ENCODE results near the gene CASP8AP2. TPM values are rescaled to one million over a fixed set of nuclear protein-coding genes. Genes with fewer than 3 reads are reported as not detected.
"Not testable (repeated sequence)": the region's sequence is repeated elsewhere in the genome, so short reads cannot be mapped to it uniquely, and the experiment has no call there.

Gene CASP8AP2
- total and polyA plus RNA-seq, 8 donors = 3.0 to 9.3 (median 5.1) TPM

DNA sequence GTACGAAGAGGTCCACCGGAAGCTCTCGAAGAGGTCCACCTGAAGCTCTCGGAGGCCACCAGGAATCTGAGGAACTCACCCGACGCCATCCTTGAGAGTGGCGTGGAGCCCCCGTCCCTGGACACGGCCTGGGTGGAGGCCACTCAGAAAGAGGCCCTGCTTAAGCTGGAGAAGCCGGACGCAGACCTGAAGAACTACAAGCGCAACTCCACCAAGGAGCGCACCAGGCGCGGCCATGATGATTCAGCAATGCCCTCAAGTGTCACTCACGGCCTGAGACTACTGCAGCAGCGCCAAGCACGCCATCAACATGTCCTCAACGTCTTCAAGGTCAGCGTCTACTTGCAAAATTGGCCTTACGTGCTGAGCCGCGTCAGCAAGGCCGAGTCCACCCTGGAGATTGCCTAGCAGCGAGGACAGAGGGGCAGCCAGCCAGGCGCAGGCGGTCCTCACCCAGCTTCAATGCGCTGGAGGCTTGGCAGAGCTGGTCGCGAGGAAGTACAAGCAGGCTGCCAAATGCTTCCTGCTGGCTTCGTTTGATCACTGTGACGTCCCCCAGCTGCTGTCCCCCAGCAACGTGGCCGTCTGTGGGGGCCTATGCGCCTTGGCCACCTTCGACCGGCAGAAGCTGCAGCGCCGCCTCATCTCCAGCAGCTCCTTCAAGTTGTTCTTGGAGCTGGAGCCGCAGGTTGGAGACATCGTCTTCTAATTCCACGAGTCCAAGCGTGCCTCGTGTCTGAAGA is 56.9 kb downstream of the CASP8AP2 start:
- Histone ChIP-seq H3K27ac (no peak overlapping the region), H3K36me3 (no peaks in the 10 kb centered on the region), H3K27me3 (peaks cover 0 to 10% (median 0%) of the 10 kb centered on the region in 4 donors), H3K4me1 (no peaks in the 10 kb centered on the region), H3K4me3 (no peak overlapping the region), H3K9me3 (no peaks in the 10 kb centered on the region)
- intact Hi-C loops (cut with DNase I) = no loop called here
- 85 to 87% methylated on average over 44 of the region's 44 CpGs for WGBS, 2 donors
- FAIRE-seq = no peak
- no peak for TF ChIP-seq CTCF (IDR thresholded peaks at IDR 0.05)
- ATAC-seq = no peak
- DNase-seq = no peak

DNA sequence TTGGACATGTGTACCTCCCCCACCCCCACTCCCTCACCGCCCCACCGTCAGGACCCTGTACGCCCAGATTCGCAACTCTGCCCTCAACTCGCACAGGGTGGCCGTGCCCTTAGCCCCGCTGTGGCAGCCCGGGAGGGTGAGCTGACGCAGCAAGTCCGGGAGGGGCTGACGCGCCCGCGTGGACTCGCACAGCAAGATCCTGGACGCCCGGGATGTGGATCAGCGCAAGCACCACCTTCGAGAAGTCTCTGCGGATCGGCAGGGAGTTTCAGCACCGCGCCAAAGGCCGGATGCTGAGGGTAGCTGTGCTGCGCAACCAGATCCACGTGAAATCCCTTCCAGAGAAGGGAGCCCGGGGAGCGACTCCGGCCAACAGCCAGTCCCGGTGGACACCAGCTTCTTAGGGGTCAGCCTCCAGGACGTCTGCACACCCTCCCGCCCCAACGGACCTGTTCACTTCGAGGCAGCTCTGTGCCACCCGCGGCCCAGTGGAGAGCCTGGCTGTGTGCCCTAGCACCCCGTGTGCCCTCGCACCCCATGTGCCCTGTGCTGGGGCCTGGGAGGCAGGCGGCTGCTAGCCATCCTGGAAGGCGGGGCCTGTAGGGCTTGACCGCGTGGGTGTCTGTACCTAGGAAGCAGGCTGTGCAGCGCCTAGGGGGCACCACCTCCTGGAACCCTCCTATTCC is 57.9 kb downstream of the CASP8AP2 start:
- FAIRE-seq = no peak
- WGBS, 2 donors = 20 to 29% methylated on average over 42 to 43 of the region's 43 CpGs
- intact Hi-C loops (cut with DNase I) = no loop called here
- Histone ChIP-seq H3K4me1 (no peaks in the 10 kb centered on the region), H3K9me3 (no peaks in the 10 kb centered on the region), H3K36me3 (no peaks in the 10 kb centered on the region), H3K4me3 (no peak overlapping the region), H3K27me3 (peaks cover 0 to 19% (median 0%) of the 10 kb centered on the region in 4 donors), H3K27ac (no peak overlapping the region)
- DNase-seq = peak in 1 of 6 donors; percentile 66
- TF ChIP-seq CTCF (IDR thresholded peaks at IDR 0.05) = no peak
- ATAC-seq = peak in 1 of 4 donors; percentile 18

GRCh38 chr6:89888138-89888514 is 58.4 kb downstream of the CASP8AP2 start:
- no peaks in the 10 kb centered on the region for H3K9me3 ChIP-seq
- no peak overlapping the region for H3K27ac ChIP-seq
- DNase-seq (no peak), ATAC-seq (no peak), FAIRE-seq (no peak)
- H3K36me3 ChIP-seq = no peaks in the 10 kb centered on the region
- intact Hi-C loops (cut with DNase I) = no loop called here
- H3K27me3 ChIP-seq = peaks cover 0 to 24% (median 0%) of the 10 kb centered on the region in 4 donors
- no peak for TF ChIP-seq CTCF (IDR thresholded peaks at IDR 0.05)
- H3K4me1 ChIP-seq = no peaks in the 10 kb centered on the region
- no peak overlapping the region for H3K4me3 ChIP-seq
- 78 to 81% methylated on average over 7 of the region's 7 CpGs for WGBS, 2 donors

- no peaks in the 10 kb centered on the region for H3K9me3 ChIP-seq
- 66 to 88% methylated on average over 3 of the region's 3 CpGs for WGBS, 2 donors
- FAIRE-seq (no peak), DNase-seq (no peak), ATAC-seq (no peak)
- TF ChIP-seq CTCF (IDR thresholded peaks at IDR 0.05) = no peak
- H3K27ac ChIP-seq = no peak overlapping the region
- peaks cover 0 to 32% (median 0%) of the 10 kb centered on the region in 4 donors for H3K27me3 ChIP-seq
- H3K4me1 ChIP-seq = no peaks in the 10 kb centered on the region
- H3K4me3 ChIP-seq = no peak overlapping the region
- intact Hi-C loops (cut with DNase I) = no loop called here
- H3K36me3 ChIP-seq = no peaks in the 10 kb centered on the region
Measured at GRCh38 chr6:89888871-89889270, 59.2 kb downstream of the CASP8AP2 start.

DNA sequence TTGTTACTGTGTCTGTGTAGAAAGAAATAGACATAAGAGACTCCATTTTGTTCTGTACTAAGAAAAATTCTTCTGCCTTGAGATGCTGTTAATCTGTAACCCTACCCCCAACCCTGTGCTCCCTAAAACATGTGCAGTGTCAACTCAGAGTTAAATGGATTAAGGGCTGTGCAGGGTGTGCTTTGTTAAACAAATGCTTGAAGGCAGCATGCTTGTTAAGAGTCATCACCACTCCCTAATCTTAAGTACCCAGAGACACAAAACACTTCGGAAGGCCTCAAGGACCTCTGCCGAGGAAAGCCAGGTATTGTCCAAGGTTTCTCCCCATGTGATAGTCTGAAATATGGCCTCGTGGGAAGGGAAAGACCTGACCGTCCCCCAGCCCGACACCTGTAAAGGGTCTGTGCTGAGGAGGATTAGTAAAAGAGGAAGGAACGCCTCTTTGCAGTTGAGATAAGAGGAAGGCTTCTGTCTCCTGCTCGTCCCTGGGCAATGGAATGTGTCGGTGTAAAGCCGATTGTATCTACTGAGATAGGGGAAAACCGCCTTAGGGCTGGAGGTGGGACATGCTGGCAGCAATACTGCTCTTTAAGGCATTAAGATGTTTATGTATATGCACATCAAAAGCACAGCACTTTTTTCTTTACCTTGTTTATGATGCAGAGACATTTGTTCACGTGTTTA is 61.3 kb downstream of the CASP8AP2 start:
- H3K27me3 ChIP-seq = peaks cover 0 to 34% (median 0%) of the 10 kb centered on the region in 4 donors
- 14 to 15% methylated on average over 10 to 11 of the region's 11 CpGs for WGBS, 2 donors
- FAIRE-seq; intact Hi-C loops (cut with DNase I); H3K36me3 ChIP-seq; H3K9me3 ChIP-seq; H3K27ac ChIP-seq; H3K4me1 ChIP-seq; ATAC-seq; DNase-seq; H3K4me3 ChIP-seq: not testable (repeated sequence)

DNA sequence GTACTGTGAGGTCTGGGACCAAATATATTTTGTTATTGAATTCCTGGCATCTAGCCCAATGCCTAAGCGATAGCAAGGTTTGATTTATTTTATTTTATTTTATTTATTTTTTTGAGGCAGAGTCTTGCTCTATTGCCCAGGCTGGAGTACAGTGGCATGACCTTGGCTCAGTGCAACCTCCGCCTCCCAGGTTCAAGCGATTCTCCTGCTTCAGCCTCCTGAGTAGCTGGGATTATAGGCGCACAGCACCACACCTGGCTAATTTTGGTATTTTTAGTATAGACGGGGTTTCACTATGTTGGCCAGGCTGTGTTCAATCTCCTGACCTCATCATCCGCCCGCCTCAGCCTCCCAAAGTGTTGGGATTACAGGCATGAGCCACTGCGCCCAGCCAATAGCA is 62.9 kb downstream of the CASP8AP2 start:
- H3K27me3 ChIP-seq = peaks cover 0 to 34% (median 0%) of the 10 kb centered on the region in 4 donors
- H3K4me1 ChIP-seq; H3K36me3 ChIP-seq; H3K9me3 ChIP-seq; H3K4me3 ChIP-seq; H3K27ac ChIP-seq; FAIRE-seq; ATAC-seq; intact Hi-C loops (cut with DNase I); DNase-seq: not testable (repeated sequence)
- WGBS, 2 donors = 73 to 77% methylated on average over 8 of the region's 8 CpGs
